ENCODE data around the gene SBNO1.
"Not testable (repeated sequence)": the region's sequence is repeated elsewhere in the genome, so short reads cannot be mapped to it uniquely, and the experiment has no call there.

SBNO1 gene

DNA sequence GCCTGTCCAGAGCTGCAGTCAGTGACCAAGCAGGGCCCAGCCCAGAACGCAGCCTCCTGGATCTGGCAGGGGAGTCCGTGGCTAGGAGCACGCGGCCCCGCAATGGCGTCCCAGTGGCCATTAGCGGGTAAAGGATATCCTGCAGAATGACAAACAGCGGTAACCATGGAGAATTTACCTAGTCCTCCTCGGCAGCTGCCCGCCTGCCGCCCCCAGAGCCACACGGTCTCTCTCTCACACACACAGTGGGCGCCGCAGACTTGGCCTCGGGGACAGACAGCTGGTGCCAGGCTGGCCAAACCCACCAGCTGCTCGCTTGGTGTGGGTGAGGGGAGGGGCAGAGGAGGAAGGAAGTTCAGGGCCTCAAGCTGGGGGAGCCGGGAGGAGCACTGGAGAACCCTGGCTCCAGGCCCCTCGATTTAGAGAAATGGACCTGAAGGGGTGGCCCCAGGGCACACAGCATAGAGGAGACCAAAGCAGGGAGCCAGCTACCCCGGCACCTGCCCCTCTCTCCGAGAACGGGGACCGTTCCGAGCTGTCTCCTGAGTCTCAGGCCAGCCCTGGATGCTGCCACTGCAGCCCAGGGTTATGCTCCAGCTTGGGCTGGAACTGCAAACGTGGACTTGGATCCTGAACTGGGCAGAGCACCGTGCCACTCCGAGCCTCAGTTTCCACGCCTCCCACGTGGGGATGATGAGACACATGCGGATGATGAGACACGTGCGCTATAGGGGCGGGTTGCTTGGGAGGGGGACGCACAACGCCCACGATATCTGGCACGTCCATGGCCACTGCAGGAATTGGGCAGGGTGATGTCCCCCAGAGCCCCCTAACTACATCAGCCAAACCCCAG, 96.4 kb downstream of the SBNO1 start:
- DNase-seq: peak in 1 of 2 experiments; percentile 37

DNA sequence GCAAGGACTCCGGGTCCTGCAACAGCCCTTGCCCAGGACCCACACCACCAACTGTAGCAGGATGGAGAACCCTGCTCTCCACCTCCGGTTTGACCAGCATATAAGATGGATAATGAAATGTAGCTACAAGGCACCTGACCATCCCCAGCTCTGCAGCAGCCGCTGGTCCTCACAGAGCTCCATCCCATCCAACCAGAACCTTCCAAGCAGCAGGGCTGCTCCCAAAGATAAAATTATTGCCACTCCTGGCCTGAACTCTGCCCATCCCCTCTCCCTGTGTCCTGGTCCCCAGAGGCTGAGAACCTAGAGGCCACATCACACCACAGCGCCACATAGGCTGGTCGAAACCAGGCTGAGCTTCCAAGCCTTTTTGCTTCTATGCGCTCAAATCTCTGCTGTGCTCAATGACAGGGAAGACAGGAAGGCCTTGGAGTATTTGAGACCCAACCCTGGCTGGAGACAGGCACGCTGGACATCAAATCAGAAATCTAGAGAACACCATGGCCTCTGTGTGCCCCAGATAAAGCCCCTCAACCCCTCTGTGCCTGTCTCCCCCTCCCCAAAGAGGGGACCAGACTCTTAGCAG, 97.2 kb downstream of the SBNO1 start:
- DNase-seq: no peak

DNA sequence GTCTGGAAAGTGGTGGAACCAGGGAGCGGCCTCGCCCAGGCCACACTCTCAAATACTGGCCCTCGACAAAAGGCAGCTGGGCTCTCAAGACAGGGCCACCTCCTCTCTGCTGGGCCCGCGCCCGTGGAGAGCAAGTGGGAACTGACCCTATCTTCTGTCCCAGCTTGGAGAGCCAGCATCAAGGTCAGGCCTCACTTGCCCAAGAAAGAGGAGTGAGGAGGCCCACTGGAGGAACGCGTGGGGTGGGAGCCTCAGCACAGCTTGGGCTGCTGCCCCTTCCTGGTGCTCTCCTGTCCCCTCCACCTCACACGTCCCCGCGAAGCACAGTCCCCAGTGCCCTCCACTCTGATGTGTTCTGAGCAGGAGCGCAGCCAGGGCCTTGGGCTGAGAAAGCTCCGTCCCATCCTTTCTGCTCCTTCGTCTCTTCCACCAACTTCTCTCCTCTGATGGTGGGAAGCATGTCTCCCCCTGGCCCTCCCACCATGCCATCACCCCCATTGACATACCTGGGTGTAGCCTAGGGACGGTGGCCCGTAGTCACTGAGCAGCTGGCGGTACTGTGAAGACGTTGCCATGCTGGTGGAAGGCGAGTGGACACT, 97.9 kb downstream of the SBNO1 start:
- no peak for DNase-seq

DNA sequence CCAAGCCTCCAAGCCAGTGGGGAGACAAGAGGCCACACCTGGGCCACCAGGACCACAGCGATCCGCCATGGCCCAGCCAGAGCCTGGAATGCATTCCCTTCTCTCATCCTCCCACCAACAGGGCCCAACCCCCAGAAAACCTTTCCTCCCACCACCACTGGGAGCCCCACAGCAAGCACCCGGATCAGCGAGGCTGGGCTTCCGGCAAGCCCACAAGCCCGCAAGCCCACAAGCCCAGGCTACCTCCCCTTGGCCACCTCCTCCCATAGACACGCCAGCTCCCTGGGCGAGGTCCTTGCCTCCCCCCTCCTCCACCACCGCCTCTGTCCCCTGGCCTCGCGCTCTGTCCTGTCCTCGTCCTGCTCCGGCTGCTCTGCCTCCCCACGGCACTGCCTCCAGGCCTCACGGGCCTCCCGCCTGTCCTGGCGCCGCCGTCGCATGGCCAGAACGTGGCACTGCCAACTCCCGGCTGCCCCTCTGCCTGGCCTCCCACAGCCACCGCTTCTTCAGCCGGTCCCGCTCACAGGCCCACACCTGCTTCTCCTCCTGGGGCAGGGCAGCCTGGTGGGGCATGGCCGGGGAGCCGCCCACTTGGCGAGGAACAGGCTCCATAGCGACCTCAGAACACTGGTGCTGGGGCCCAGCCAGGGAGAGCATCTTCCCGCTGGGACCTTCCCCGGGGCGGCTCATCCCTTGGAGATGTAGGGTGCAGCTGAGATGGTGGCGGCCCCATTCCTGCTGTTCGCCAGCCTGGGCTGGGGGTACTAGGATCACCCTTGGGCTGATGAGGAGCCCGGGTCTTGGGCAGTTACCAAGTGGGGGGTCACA, 98.6 kb downstream of the SBNO1 start:
- no peak for DNase-seq

DNA sequence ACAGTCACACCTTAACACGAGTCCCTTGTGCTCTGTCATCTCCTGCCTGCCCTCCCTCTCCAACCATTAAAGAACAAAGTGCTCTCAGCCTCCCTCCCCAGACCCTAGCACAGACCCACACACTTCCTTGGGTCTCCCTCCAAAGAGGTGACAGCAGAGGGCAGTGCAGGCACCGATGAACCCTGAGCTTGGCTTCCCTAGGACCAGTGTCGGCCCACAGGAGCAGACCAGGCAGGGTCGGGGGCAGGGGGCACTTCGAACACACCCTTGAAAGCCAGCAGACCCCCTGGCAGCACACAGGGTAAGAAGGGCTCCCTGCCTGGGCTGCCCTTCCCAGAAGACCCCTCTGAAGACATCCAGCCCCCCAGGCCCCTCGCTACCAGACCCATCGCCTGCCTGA, 100.0 kb downstream of the SBNO1 start:
- no peak for DNase-seq

DNA sequence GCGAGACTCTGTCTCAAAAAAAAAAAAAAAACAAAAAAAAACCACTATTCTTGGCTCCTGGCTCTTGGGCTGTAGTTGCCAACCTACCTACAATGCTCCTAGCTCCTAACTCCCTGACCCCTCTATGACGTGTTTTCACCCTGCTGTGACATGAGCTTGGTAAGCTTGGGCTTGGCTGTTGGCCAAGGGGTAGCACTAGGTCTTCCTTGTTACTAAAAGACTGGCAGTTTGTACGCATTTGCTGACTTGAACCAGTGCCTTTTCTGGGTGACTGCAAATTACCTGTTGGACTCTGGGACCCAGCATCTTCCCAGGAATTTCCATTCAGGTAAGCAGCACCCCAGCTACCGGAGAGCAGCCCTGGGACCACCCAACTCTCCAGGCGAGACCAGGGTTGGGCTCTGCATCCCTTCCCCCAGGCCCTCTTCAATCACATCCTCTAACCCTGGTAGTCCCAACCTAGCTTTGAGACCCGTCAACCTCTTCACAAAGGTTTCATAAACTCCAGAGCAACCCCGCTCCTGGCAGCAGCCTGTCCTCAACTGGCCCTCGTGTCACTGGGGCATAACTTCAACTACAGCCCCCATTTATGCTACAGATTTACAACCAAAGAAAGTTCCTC, 101.3 kb downstream of the SBNO1 start:
- no peak for DNase-seq

DNA sequence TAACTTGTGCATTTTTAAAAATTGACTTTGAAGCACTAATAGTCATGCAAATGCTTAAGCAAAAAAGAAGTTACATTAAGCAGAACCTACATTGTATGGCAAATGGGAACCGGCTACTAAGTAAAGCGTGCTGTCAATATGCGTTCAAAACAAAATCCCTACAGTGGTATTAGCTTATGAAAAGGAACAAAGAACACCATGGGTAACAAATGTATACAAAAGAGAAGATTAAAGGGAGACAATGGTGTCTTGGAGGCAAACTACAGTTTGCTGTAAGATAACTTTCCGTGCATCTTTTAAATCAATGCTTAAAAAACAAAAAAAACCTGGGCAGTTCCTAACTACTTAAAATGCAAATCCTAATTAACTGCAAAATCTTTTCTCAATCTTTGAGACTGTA, 103.5 kb downstream of the SBNO1 start:
- no peak for DNase-seq

DNA sequence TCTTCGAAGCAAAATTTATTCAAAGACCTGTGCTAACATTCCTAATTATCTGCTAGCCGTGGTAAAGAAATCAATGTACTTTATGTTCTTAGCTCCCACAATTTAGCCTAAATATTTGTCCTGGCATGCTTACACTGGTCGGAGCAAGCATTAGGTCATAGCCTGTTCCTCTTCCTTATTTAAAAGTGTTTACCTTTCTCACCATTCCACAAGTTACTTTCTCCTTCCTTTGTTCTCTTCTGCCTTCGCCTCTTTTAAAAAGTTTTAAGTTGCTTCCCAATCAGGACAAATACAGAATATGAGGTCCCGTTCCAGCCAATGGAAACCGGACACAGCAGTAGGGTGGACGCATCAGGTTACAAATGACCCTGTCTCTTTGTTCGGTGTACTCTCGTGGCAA, 104.6 kb downstream of the SBNO1 start:
- no peak for DNase-seq

DNA sequence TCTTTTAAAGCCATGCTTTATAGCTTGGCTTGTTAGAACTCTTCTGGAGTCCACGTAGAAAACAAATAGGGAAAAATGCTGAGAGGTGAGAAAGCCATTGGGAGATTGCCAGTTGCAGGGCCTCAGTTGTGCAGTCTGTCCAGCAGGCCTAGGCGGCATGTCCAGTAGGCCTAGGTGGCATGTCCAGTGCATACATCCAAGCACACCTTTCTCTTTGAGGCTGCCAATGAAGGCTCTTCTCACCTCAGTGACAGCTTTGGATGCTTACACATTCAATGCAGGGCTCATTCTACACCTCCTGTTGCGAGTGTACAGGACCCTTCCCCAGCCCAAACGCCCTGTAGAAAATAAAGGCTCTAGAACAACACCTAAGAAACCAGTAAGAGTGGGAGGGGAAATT, 106.1 kb downstream of the SBNO1 start:
- DNase-seq: no peak

DNA sequence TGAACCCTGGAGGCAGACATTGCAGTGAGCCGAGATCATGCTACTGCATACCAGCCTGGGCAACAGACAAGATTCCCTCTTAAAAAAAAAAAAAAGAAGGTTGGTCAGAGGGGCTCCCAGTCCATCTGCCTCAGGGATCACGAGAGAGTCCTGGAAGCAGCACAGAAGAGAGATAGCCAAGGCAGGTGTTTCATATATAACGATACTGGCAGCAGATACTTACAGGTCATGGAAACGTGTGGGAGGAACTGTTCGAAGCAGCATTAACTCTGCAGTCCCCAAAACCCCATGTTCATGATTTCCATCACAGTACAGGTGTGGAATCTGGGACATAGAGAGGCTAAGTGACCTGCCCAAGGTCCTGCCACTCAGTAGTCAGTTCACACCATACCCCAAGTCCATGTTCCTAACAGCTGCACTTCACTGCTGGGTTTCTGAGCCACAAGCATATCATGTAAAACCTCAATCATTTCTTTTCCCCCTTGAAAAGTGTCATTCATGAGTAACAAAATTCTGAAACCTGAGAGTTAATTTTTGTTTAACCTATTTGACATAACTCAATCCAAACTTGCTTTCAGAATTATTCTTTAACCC, 109.7 kb downstream of the SBNO1 start:
- no peak for DNase-seq

DNA sequence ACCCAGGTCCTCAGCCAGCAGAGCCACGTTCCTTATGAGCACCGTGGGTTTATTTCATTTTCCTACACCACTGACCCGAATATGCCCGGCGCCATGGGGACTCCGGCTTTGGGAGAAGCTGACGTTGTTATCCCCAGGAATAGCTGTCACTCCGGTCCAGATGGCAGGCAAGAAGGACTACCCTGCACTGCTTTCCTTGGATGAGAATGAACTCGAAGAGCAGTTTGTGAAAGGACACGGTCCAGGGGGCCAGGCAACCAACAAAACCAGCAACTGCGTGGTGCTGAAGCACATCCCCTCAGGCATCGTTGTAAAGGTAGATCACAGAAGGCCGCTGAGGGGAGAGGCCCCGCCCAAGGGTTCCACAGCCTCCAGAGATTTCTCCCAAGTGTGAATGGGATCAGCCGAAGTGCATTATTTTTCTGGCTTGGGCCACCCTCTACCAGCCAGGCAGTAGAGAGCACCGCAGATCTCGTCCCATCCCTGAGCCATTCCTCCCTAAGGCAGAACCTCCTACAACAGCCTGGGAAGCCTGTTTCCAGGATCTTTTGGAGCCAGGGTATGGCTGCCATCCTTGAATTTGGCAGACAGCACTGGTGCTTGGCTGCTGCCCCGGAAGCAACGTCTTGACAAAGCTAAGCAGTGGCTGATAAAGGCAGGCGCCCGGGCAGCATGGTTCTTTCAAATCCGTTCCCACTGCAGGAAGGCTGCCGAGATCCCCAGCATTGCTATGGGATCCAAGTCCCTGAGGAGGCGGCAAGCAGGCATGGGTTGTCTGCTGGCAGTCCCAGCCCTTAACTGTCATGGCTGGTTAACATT, 110.8 kb downstream of the SBNO1 start:
- peak in 1 of 2 experiments; percentile 56 for DNase-seq

DNA sequence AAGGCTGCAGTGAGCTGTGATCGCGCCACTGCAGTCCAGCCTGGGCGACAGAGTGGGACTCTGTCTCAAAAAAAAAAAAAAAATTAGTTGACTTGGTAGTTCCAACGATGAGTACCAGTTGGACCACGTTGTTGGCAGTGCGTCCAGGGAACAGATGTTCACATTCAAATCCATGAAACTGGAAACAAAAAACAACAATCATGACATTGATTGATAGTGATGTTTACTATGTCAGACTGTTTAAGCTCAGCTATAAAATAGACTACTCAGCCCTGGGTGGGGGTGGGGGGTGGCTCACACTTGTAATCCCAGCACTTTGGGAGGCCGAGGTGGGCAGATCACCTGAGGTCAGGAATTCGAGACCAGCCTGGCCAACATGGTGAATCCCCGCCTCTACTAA, 112.3 kb downstream of the SBNO1 start:
- DNase-seq: not testable (repeated sequence)

DNA sequence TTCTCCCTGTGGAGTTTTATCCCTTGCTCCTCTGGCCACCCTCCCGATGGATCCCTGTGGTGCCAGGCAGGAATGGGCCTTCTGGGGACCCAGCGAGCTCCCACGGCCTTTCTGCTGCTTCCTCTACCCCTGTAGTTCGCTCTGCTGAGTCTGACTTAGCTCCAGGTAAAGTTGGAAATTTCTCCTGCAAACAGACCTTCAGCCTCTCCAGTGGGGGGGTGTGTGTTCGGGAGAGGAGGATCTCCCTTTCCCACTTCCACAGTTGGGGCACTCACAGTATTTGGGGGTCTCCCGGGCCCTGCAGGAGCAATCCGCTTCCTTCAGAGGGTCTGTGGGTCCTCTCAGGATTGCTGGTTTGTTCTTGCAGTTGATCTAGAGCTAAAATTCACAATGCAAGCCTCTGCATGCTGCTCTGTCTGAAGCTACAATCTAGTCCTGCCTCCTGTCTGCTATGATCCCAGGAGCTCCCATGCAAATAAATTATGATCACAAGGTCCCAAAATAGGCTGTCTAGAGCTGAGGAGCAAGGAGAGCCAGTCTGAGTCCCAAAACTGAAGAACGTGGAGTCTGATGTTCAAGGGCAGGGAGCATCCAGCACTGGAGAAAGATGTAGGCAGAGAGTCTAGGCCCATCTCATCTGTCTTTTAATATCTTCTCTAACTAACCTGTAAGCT, 113.1 kb downstream of the SBNO1 start:
- DNase-seq: no peak

DNA sequence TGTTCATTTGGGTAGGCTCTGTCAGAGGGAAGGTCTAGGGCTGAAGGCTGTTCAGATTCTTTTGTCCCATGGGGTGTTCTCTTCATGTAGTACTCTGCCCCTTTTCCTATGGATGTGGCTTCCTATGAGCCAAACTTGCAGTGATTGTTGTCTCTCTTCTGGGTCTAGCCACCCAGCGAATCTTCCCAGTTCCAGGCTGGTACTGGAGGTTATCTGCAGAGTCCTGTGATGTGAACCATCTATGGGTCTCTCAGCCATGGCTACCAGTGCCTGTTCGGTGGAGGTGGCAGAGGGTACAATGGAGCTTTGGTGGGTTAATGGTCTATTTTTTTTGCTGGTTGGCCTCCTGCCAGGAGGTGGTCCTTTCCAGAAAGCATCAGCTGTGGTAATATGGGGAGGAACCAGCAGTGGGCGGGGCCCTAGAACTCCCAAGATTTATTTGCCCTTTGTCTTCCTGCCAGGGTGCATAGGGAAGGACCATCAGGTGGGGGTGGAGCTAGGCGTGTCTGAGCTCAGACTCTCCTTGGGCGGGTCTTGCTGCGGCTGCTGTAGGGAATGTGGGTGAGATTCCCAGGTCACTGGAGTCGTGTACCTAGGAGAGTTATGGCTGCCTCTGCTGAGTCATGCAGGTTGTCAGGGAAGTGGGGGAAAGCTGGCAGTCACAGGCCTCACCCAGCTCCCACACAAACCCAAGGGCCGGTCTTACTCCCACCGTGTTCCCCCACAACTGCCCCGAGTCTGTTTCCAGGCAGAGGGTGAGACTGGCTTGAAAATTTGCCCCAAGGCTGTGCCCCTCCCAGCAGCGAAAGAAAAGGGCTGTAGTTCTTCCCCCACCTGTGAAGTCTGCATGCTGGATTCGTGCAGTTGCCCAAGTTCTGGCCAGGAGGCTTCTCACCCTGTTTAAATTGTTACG, 113.9 kb downstream of the SBNO1 start:
- DNase-seq: no peak

DNA sequence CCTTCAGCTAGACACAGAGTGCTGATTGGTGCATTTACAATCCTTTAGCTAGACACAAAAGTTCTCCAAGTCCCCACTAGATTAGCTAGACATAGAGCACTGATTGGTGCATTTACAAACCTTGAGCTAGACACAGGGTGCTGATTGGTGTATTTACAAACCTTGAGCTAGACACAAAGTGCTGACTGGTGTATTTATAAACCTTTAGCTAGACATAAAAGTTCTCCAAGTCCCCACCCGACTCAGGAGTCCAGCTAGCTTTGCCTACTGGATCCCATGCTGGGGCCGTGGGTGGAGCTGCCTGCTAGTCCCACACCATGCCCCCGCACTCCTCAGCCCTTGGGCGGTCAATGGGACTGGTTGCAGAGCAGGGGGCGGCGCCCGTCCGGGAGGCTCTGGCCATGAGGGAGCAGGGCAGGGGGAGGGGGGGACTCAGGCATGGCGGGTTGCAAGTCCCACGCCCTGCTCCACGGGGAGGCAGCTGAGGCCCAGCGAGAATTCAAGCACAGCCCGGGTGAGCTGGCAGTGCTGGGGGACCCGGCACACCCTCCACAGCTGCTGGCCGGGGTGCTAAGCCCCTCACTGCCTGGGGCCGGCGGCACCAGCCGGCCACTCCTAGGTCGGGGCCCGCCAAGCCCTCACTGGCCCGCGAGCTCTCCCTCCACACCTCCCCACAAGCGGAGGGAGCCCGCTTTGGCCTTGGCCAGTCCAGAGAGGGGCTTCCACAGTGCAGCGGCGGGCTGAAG, 115.5 kb downstream of the SBNO1 start:
- DNase-seq: not testable (repeated sequence)

DNA sequence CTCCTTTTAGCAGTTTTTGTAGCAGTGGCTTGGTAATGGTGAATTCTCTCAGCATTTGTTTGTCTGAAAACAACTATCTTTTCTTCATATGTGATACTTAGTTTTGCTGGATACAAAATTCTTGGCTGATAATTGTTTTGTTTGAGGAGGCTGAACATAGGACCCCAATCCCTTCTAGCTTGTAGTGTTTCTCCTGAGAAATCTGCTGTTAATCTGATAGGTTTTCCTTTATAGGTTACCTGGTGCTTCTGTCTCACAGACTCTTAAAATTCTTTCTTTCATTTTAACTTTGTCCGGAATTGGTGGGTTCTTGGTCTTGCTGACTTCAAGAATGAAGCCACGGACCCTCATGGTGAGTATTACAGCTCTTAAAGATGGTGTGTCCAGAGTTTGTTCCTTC, 116.5 kb downstream of the SBNO1 start:
- not testable (repeated sequence) for DNase-seq

DNA sequence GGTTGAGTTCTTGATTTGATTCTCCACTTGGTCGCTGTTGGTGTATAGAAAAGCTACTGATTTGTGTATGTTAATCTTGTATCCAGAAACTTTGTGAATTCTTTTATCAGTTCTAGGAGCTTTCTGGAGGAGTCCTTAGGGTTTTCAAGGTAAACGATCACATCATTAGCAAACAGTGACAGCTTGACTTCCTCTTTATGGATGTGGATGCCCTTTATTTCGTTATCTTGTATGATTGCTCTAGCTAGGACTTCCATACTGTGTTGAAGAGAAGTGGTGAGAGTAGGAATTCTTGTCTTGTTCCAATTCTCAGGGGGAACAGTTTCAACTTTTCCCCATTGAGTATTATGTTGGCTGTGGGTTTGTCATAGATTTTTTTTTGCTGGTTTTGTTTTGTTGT, 119.0 kb downstream of the SBNO1 start:
- DNase-seq: no peak

DNA sequence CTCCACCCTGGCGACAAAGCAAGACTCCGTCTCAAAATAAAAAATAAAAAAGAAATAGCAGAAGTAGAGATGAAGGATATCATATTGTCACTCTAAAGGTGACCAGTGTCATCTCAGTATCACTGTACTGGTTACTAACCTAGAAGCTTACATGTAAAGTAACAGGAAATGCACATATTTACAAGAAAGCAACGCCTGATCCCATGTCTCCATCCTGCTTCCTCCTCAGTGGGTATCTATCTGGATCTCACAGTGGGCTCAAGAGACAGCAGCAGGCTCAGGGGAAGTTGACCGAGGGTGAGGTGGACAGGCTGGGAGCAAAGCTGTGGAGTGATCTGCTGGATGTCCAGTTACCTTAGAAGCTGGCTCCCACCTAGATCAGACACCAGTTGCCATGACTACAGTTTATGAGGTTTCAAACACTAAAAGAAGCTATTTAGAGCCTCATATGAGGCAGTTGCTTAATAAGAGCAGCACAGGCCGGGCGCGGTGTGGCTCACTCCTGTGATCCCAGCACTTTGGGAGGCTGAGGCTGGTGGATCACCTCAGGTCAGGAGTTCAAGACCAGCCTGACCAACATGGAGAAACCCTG, 120.9 kb downstream of the SBNO1 start:
- no peak for DNase-seq
